A549 (cell line): ENCODE measurements around the gene PCDH11Y. TPM values are rescaled to one million over a fixed set of nuclear protein-coding genes. Genes with fewer than 3 reads are reported as not detected.
"Not testable (repeated sequence)": the region's sequence is repeated elsewhere in the genome, so short reads cannot be mapped to it uniquely, and the experiment has no call there.

Experiments used
- ATAC-seq, 2 experiments: fragments of 200-7000 bp in 1 of 2; fragments of >200 bp in 1 of 2; cut with Nextera tagmentation in 1 of 2; cut with Tn5 transposase in 1 of 2; 3 replicates each; pipeline versions ENCODE4 v1.8.0 to v1.9.1; 2018 to 2020; ENCODE audit warnings: mild to moderate bottlenecking in 1 of 2, moderate library complexity in 1 of 2
- CTCF ChIA-PET: fragments of 300-600 bp; sonication (Branson Sonifier 250); formaldehyde crosslinking; extraction: SDS; loops from one replicate; lab custom pipeline; 2021; ENCODE audit warnings: antibody characterized with exemption, inconsistent platforms; lab: Yijun Ruan, JAX
- POLR2A ChIA-PET: fragments of 350-600 bp; formaldehyde crosslinking; extraction: SDS; loops from one replicate; lab custom pipeline; 2021; ENCODE audit warnings: antibody characterized with exemption, inconsistent platforms; lab: Yijun Ruan, JAX
- DNase-seq, 2 experiments: peaks; one replicate each; pipeline versions ENCODE4 v3.0.0 to v3.0.0-alpha.2; 2011 to 2016; ENCODE audit warnings: low read depth in 1 of 2, low spot score in 1 of 2
- FAIRE-seq: peaks from 2 replicates; lab custom pipeline; 2011; peaks lifted over from hg19 to GRCh38; lab: Jason Lieb, UNC
- H3K27ac ChIP-seq, 2 experiments: fragments of >200 bp; sonication (Bioruptor Twin); formaldehyde crosslinking; 3 replicates each; pipeline ENCODE4 v1.5.1; 2016 to 2017
- H3K4me1 ChIP-seq: fragments of >200 bp; sonication (Bioruptor Twin); formaldehyde crosslinking; 3 replicates; pipeline ENCODE4 v1.6.1; 2016
- H3K4me2 ChIP-seq: fragments of >200 bp; sonication (Bioruptor Twin); formaldehyde crosslinking; 3 replicates; pipeline ENCODE4 v1.6.1; 2016
- H3K4me3 ChIP-seq: fragments of >200 bp; sonication (Bioruptor Twin); formaldehyde crosslinking; 3 replicates; pipeline ENCODE4 v1.5.1; 2016
- H3K9me3 ChIP-seq: fragments of >200 bp; sonication (Bioruptor Twin); formaldehyde crosslinking; 3 replicates; pipeline ENCODE4 v1.6.1; 2016
- WGBS: methylation state at CpG from one replicate; pipeline ENCODE4 v1.1.6; 2017; ENCODE audit errors: missing lambda C conversion rate; 5-methylcytosine and 5-hydroxymethylcytosine counted together
- polyA plus RNA-seq, 4 experiments: library from polyadenylated mRNA; depleted of rRNA in 3 of 4; stranded (reverse); fragments of >200 nt; fragmentation: RNase III in 1 of 4; extraction: RNeasy Plus Mini Kit Qiagen cat#74134 plus additional on column Dnase treatment in 1 of 4; gene quantifications; 2 replicates in 3 of 4; 3 replicates in 1 of 4; pipeline ENCODE4 v1.2.3, GENCODE V29; 2011 to 2017

The PCDH11Y gene
- polyA plus RNA-seq, 2 of the 4 experiments (the other 2 are of a cell fraction) = 0.01 TPM; not detected in 1

- H3K9me3 ChIP-seq, FAIRE-seq, CTCF ChIA-PET, H3K4me1 ChIP-seq, H3K27ac ChIP-seq, H3K4me3 ChIP-seq, H3K4me2 ChIP-seq, ATAC-seq, DNase-seq, POLR2A ChIA-PET: not testable (repeated sequence)
- WGBS = 26% methylated on average over 7 of the region's 7 CpGs
Measured at GRCh38 chrY:5324931-5325330, 324.8 kb downstream of the PCDH11Y start.

- ATAC-seq, H3K9me3 ChIP-seq, CTCF ChIA-PET, H3K4me1 ChIP-seq, DNase-seq, H3K4me2 ChIP-seq, FAIRE-seq, H3K27ac ChIP-seq, H3K4me3 ChIP-seq, POLR2A ChIA-PET: not testable (repeated sequence)
- WGBS = 0% methylated on average over 3 of the region's 3 CpGs
Measured at GRCh38 chrY:5342220-5342619, 342.1 kb downstream of the PCDH11Y start.

- FAIRE-seq, ATAC-seq, CTCF ChIA-PET: not testable (repeated sequence)
Measured at GRCh38 chrY:5543705-5544104, 543.6 kb downstream of the PCDH11Y start.

GRCh38 chrY:5638589-5638988, 638.5 kb downstream of the PCDH11Y start:
- H3K4me2 ChIP-seq, FAIRE-seq, H3K9me3 ChIP-seq, DNase-seq, H3K4me3 ChIP-seq, ATAC-seq, H3K4me1 ChIP-seq, H3K27ac ChIP-seq, POLR2A ChIA-PET, CTCF ChIA-PET: not testable (repeated sequence)
- 0% methylated on average over 2 of the region's 2 CpGs for WGBS

More at GRCh38 chrY:5543705-5544104, 543.6 kb downstream of the PCDH11Y start:
- H3K4me3 ChIP-seq, H3K9me3 ChIP-seq, H3K27ac ChIP-seq, DNase-seq, H3K4me1 ChIP-seq, POLR2A ChIA-PET, H3K4me2 ChIP-seq: not testable (repeated sequence)

- FAIRE-seq, ATAC-seq, H3K27ac ChIP-seq, H3K9me3 ChIP-seq, CTCF ChIA-PET, H3K4me3 ChIP-seq, H3K4me2 ChIP-seq, H3K4me1 ChIP-seq, POLR2A ChIA-PET, DNase-seq: not testable (repeated sequence)
- no CpG with 5 or more reads among the region's 2 CpGs for WGBS
Measured at GRCh38 chrY:5679265-5679664, 679.2 kb downstream of the PCDH11Y start.

- FAIRE-seq, H3K4me3 ChIP-seq, H3K27ac ChIP-seq, H3K9me3 ChIP-seq, DNase-seq, ATAC-seq, H3K4me2 ChIP-seq, H3K4me1 ChIP-seq, CTCF ChIA-PET, POLR2A ChIA-PET: not testable (repeated sequence)
- WGBS = 43% methylated on average over 5 of the region's 5 CpGs
Measured at GRCh38 chrY:5708727-5709126, 708.6 kb downstream of the PCDH11Y start.

- H3K4me2 ChIP-seq, ATAC-seq, POLR2A ChIA-PET, DNase-seq, H3K9me3 ChIP-seq, H3K4me1 ChIP-seq, CTCF ChIA-PET, FAIRE-seq, H3K27ac ChIP-seq, H3K4me3 ChIP-seq: not testable (repeated sequence)
- no CpG with 5 or more reads among the region's 1 CpG for WGBS
Measured at GRCh38 chrY:5709788-5710381, 709.8 kb downstream of the PCDH11Y start.

GRCh38 chrY:5761403-5761802, 761.3 kb downstream of the PCDH11Y start:
- FAIRE-seq, H3K4me2 ChIP-seq, H3K4me3 ChIP-seq, H3K9me3 ChIP-seq, CTCF ChIA-PET, H3K4me1 ChIP-seq, DNase-seq, H3K27ac ChIP-seq, ATAC-seq, POLR2A ChIA-PET: not testable (repeated sequence)
- no CpG with 5 or more reads among the region's 3 CpGs for WGBS
